Natural killer cell (primary cell): ENCODE measurements around the gene AXL. TPM values are rescaled to one million over a fixed set of nuclear protein-coding genes. Genes with fewer than 3 reads are reported as not detected.

Source experiments
- ATAC-seq, 3 donors: fragments of 150-1000 bp in 2 of 3; fragments of 200-7000 bp in 1 of 3; cut with Tn5 transposase; 1 replicate in 1 of 3; 2 replicates in 2 of 3; pipeline ENCODE4 v1.10.0; 2021; ENCODE audit warnings: mild to moderate bottlenecking in 2 of 3, moderate library complexity in 2 of 3
- DNase-seq, 2 donors: peaks; one replicate each; pipeline versions ENCODE4 v3.0.0 to v3.0.0-alpha.2; 2013 to 2021; ENCODE audit warnings: mixed read lengths in 1 of 2
- H3K27ac ChIP-seq: one replicate; pipeline ENCODE4 v1.5.1; 2013; ENCODE audit warnings: mild to moderate bottlenecking, low read length
- H3K27me3 ChIP-seq: one replicate; pipeline ENCODE4 v1.6.1; 2013; ENCODE audit warnings: low read length; ENCODE audit not compliant: control insufficient read depth, insufficient read depth
- H3K36me3 ChIP-seq: one replicate; pipeline ENCODE4 v1.6.1; 2013; ENCODE audit warnings: low read length; ENCODE audit not compliant: control insufficient read depth, insufficient read depth
- H3K4me1 ChIP-seq: one replicate; pipeline ENCODE4 v1.6.1; 2013; ENCODE audit warnings: low read length; ENCODE audit not compliant: control insufficient read depth, insufficient read depth
- H3K4me3 ChIP-seq: one replicate; pipeline ENCODE4 v1.5.1; 2013; ENCODE audit warnings: low read length
- H3K9me3 ChIP-seq: one replicate; pipeline ENCODE4 v1.6.1; 2013; ENCODE audit warnings: low read length; ENCODE audit not compliant: control insufficient read depth, insufficient read depth
- H3K27ac Mint-ChIP-seq, 2 donors: one replicate each; pipeline ENCODE4 v1.8.0; 2022; ENCODE audit warnings: mild to moderate bottlenecking in 2 of 2, mixed read lengths in 2 of 2, moderate library complexity in 1 of 2
- H3K27me3 Mint-ChIP-seq, 2 donors: one replicate each; pipeline ENCODE4 v1.8.0; 2022; ENCODE audit warnings: low read depth in 2 of 2, mixed read lengths in 2 of 2
- H3K36me3 Mint-ChIP-seq: one replicate; pipeline ENCODE4 v1.8.0; 2022; ENCODE audit warnings: mixed read lengths
- H3K4me1 Mint-ChIP-seq, 2 donors: one replicate each; pipeline ENCODE4 v1.8.0; 2022; ENCODE audit warnings: mixed read lengths in 2 of 2
- H3K4me3 Mint-ChIP-seq: one replicate; pipeline ENCODE4 v1.8.0; 2022; ENCODE audit warnings: mild to moderate bottlenecking, moderate library complexity, mixed read lengths
- H3K9me3 Mint-ChIP-seq, 2 donors: one replicate each; pipeline ENCODE4 v1.8.0; 2022; ENCODE audit warnings: mixed read lengths in 2 of 2
- WGBS: methylation state at CpG from one replicate; pipeline ENCODE4 v1.1.7; 2013; ENCODE audit warnings: missing lambda C conversion rate; ENCODE audit not compliant: insufficient coverage; 5-methylcytosine and 5-hydroxymethylcytosine counted together
- intact Hi-C: fragments of 100-400 bp; cut with micrococcal nuclease; formaldehyde crosslinking; loops from one replicate; pipeline ENCODE4 v1.14.2; 2022
- total RNA-seq, 4 donors: library from RNA; stranded (reverse); fragments of 120-200 nt in 1 of 4; gene quantifications; one replicate each; pipeline versions ENCODE4 v1.2.3 to v1.2.4, GENCODE V29; 2013 to 2022
- TF ChIP-seq, protein P1 (sequence below): fragments of 200-600 bp; IDR thresholded peaks from one replicate; pipeline ENCODE4 v1.8.0; 2022; ENCODE audit warnings: antibody characterized with exemption

Gene AXL
- total RNA-seq, 3 donors from 2014 or later (not counting 1 experiment from before 2014, with no cell fraction given) = 0.16 to 0.70 TPM; not detected in 1

DNA sequence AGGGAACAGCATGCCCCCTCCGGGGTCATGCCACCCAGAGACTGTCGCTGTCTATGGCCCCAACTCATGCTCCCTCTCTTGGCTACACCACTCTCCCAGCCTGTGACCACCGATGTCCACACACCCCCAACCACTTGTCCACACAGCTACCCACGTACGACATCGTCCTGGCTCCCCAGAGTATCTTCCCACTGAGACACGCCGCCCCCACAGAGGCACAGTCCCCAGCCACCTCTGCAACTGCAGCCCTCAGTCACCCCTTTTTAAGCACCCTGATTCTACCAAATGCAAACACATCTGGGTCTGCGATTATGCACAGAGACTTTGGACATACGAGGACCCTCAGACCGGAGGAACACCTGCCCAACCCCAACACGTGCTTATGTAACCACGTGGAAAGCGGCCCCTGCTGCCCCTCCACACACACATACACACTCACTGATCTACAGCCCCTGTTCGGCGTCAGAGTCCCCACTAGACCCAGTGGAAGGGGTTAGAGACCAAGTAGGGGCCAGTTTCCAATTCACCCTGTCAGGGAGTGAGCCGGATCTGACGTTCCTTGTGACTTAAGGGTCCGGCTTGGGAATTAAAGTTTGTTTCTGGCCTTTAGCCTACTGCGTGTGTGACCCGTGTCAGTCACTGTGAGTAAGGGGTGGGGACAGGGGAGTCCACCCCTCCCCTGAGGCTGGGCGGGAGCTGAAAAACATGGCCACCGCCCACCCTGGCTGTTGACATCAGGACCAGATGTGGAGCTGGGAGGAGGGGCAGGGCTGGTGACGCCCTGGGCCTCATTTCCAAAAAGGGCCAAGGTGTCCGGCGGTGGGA is 11.9 kb upstream of the AXL start:
- H3K27ac Mint-ChIP-seq = no peak overlapping the region
- no peaks in the 10 kb centered on the region for H3K27me3 Mint-ChIP-seq
- Histone ChIP-seq H3K9me3 (no peaks in the 10 kb centered on the region), H3K36me3 (no peaks in the 10 kb centered on the region), H3K4me1 (no peaks in the 10 kb centered on the region), H3K27me3 (no peaks in the 10 kb centered on the region), H3K27ac (no peak overlapping the region), H3K4me3 (no peak overlapping the region)
- H3K4me1 Mint-ChIP-seq = peaks cover 4 to 10% of the 10 kb centered on the region in 2 donors
- no peak overlapping the region for H3K4me3 Mint-ChIP-seq
- H3K36me3 Mint-ChIP-seq = no peaks in the 10 kb centered on the region
- ATAC-seq (no peak), DNase-seq (no peak)
- intact Hi-C loops = loop anchor here (10.0 kb wide), 1 partner anchor 358 kb away; no protein-coding TSS in a partner anchor
- 87% methylated on average over 24 of the region's 26 CpGs for WGBS
- TF ChIP-seq, protein P1, sequence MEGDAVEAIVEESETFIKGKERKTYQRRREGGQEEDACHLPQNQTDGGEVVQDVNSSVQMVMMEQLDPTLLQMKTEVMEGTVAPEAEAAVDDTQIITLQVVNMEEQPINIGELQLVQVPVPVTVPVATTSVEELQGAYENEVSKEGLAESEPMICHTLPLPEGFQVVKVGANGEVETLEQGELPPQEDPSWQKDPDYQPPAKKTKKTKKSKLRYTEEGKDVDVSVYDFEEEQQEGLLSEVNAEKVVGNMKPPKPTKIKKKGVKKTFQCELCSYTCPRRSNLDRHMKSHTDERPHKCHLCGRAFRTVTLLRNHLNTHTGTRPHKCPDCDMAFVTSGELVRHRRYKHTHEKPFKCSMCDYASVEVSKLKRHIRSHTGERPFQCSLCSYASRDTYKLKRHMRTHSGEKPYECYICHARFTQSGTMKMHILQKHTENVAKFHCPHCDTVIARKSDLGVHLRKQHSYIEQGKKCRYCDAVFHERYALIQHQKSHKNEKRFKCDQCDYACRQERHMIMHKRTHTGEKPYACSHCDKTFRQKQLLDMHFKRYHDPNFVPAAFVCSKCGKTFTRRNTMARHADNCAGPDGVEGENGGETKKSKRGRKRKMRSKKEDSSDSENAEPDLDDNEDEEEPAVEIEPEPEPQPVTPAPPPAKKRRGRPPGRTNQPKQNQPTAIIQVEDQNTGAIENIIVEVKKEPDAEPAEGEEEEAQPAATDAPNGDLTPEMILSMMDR = no peak
- no peaks in the 10 kb centered on the region for H3K9me3 Mint-ChIP-seq

DNA sequence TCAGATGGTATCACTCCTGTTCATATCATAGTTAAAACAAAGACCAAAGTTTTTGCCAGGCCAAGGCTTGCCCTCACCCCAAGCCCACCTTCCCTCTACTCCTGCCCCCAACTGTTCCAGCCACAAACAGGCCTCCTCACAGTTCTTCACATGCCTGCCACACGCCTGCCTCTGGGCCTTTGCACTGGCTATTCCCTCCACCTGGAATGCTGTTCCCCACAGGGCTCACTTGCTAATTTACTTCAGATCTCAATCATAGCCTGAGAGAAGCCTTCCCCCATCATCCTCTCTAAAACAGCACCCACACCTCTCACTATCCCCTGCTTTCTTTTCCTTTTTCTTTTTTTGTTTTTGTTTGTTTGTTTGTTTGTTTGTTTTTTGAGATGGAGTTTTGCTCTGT is 4.9 kb upstream of the AXL start:
- Histone ChIP-seq H3K9me3 (no peaks in the 10 kb centered on the region), H3K4me3 (no peak overlapping the region), H3K4me1 (no peaks in the 10 kb centered on the region), H3K36me3 (no peaks in the 10 kb centered on the region), H3K27me3 (peaks cover 2% of the 10 kb centered on the region), H3K27ac (no peak overlapping the region)
- no peaks in the 10 kb centered on the region for H3K36me3 Mint-ChIP-seq
- ATAC-seq = no peak
- TF ChIP-seq, protein P1 = no peak
- 87% methylated on average over 1 of the region's 1 CpG for WGBS
- no peak overlapping the region for H3K4me3 Mint-ChIP-seq
- H3K4me1 Mint-ChIP-seq = peaks cover 0 to 7% of the 10 kb centered on the region in 2 donors
- peaks cover 20 to 25% of the 10 kb centered on the region in 2 donors for H3K27me3 Mint-ChIP-seq
- H3K27ac Mint-ChIP-seq = no peak overlapping the region
- no peaks in the 10 kb centered on the region for H3K9me3 Mint-ChIP-seq
- DNase-seq = no peak
- intact Hi-C loops = no loop called here

DNA sequence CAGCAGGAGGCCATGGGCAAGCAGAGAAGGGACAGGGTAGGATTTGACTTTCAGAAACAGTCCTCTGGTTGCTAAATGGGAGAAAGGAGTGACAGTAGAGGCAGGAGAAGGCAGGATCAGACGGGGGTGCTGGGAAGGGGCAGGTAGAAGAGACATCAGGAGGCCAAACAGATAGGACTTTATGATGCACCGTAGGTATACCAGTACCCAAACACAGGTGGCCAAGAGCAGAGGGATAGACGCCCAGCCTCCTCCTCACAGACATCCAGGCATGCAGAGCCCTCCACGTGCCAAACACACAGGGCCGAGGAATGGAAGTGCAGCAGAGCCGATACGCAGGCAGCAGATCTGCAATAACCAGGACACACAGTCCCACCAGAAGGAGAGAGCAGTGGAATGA is 1.3 kb upstream of the AXL start:
- ATAC-seq = no peak
- no peaks in the 10 kb centered on the region for H3K36me3 Mint-ChIP-seq
- H3K27me3 Mint-ChIP-seq = peaks cover 43% of the 10 kb centered on the region in 2 donors
- intact Hi-C loops = no loop called here
- no peak for DNase-seq
- no peaks in the 10 kb centered on the region for H3K9me3 Mint-ChIP-seq
- Histone ChIP-seq H3K4me1 (no peaks in the 10 kb centered on the region), H3K27me3 (peaks cover 5% of the 10 kb centered on the region), H3K36me3 (no peaks in the 10 kb centered on the region), H3K4me3 (no peak overlapping the region), H3K9me3 (no peaks in the 10 kb centered on the region), H3K27ac (no peak overlapping the region)
- no peak overlapping the region for H3K27ac Mint-ChIP-seq
- no peak overlapping the region for H3K4me3 Mint-ChIP-seq
- peaks cover 0 to 7% of the 10 kb centered on the region in 2 donors for H3K4me1 Mint-ChIP-seq
- 93% methylated on average over 7 of the region's 7 CpGs for WGBS
- TF ChIP-seq, protein P1 = no peak
